HK-2 (cell line): ENCODE measurements around the gene ATXN3L.
"Not testable (repeated sequence)": the region's sequence is repeated elsewhere in the genome, so short reads cannot be mapped to it uniquely, and the experiment has no call there.

Experiments used
- DNase-seq: peaks from one replicate; pipeline ENCODE4 v3.0.0-alpha.2; 2018; ENCODE audit not compliant: unreplicated experiment

ATXN3L gene

GRCh38 chrX:13305108-13305507, 14.7 kb downstream of the ATXN3L start:
- no peak for DNase-seq

- no peak for DNase-seq
Measured at GRCh38 chrX:13304052-13304451, 15.8 kb downstream of the ATXN3L start.

GRCh38 chrX:13303248-13303647, 16.6 kb downstream of the ATXN3L start:
- not testable (repeated sequence) for DNase-seq

- DNase-seq = no peak
Measured at GRCh38 chrX:13298836-13299235, 21.0 kb downstream of the ATXN3L start.

- DNase-seq = no peak
Measured at GRCh38 chrX:13295841-13296240, 24.0 kb downstream of the ATXN3L start.

GRCh38 chrX:13293700-13294099, 26.2 kb downstream of the ATXN3L start:
- DNase-seq = no peak

- DNase-seq = no peak
Measured at GRCh38 chrX:13290891-13291614, 28.8 kb downstream of the ATXN3L start.

GRCh38 chrX:13288671-13289070, 31.2 kb downstream of the ATXN3L start:
- DNase-seq = no peak

GRCh38 chrX:13287816-13288215, 32.0 kb downstream of the ATXN3L start:
- no peak for DNase-seq

- DNase-seq = no peak
Measured at GRCh38 chrX:13285693-13286092, 34.2 kb downstream of the ATXN3L start.

- no peak for DNase-seq
Measured at GRCh38 chrX:13285229-13285628, 34.6 kb downstream of the ATXN3L start.

- no peak for DNase-seq
Measured at GRCh38 chrX:13284570-13284969, 35.3 kb downstream of the ATXN3L start.

GRCh38 chrX:13283950-13284546, 35.8 kb downstream of the ATXN3L start:
- DNase-seq = no peak

- no peak for DNase-seq
Measured at GRCh38 chrX:13283512-13283911, 36.3 kb downstream of the ATXN3L start.

GRCh38 chrX:13281289-13281688, 38.6 kb downstream of the ATXN3L start:
- DNase-seq = no peak

GRCh38 chrX:13279279-13280018, 40.4 kb downstream of the ATXN3L start:
- DNase-seq = no peak

GRCh38 chrX:13277539-13277938, 42.3 kb downstream of the ATXN3L start:
- DNase-seq = no peak

GRCh38 chrX:13276991-13277390, 42.9 kb downstream of the ATXN3L start:
- DNase-seq = no peak

- no peak for DNase-seq
Measured at GRCh38 chrX:13275031-13275430, 44.8 kb downstream of the ATXN3L start.

GRCh38 chrX:13272426-13272825, 47.4 kb downstream of the ATXN3L start:
- no peak for DNase-seq

GRCh38 chrX:13271511-13271910, 48.3 kb downstream of the ATXN3L start:
- DNase-seq = no peak

- DNase-seq = no peak
Measured at GRCh38 chrX:13270360-13270759, 49.5 kb downstream of the ATXN3L start.

GRCh38 chrX:13268874-13269273, 51.0 kb downstream of the ATXN3L start:
- DNase-seq = no peak
